GM12878 (cell line): ENCODE data around the gene NPLOC4.

ENCODE experiments used
- ESRRA ChIP-seq: IDR thresholded peaks from 2 replicates; pipeline ENCODE4 v1.6.1; 2012; ENCODE audit warnings: mild to moderate bottlenecking, low read length, improper control_type of control experiment
- MAX ChIP-seq: IDR thresholded peaks from 2 replicates; pipeline ENCODE4 v1.6.1; 2012; ENCODE audit warnings: low read depth, low read length, improper control_type of control experiment
- SMC3 ChIP-seq: IDR thresholded peaks from 2 replicates; pipeline ENCODE4 v1.6.1; 2011; ENCODE audit warnings: low read length, improper control_type of control experiment, borderline replicate concordance
- SREBF1 ChIP-seq: IDR thresholded peaks from 2 replicates; pipeline ENCODE4 v1.6.1; 2012; ENCODE audit warnings: mild to moderate bottlenecking, low read length
- TAF1 ChIP-seq: IDR thresholded peaks from 2 replicates; pipeline ENCODE4 v1.6.1; 2011; ENCODE audit warnings: mild to moderate bottlenecking, low read depth, low read length, borderline replicate concordance
- TBL1XR1 ChIP-seq: IDR thresholded peaks from 2 replicates; pipeline ENCODE4 v1.6.1; 2012; ENCODE audit warnings: low read depth, low read length, improper control_type of control experiment
- ZBTB33 ChIP-seq: fragments of 450-650 bp; IDR thresholded peaks from 2 replicates; pipeline ENCODE4 v1.6.1; 2017; ENCODE audit warnings: mild to moderate bottlenecking
- ZNF274 ChIP-seq: IDR thresholded peaks from one replicate; pipeline ENCODE4 v1.8.0; 2011; ENCODE audit not compliant: insufficient read length, insufficient read depth

- TF ChIP-seq SMC3 (no peak), SREBF1 (no peak), TBL1XR1 (no peak), MAX (no peak), ZNF274 (no peak), TAF1 (no peak), ESRRA (no peak), ZBTB33 (no peak)
These were observed 86.0 kb downstream of the NPLOC4 start for GRCh38 chr17:81550830-81551457.
